GM12865 (cell line): ENCODE results near the gene ADH4.
A peak's percentile ranks its signal among the peaks of the same experiment; 100 is the strongest.
"Not testable (repeated sequence)": the region's sequence is repeated elsewhere in the genome, so short reads cannot be mapped to it uniquely, and the experiment has no call there.

ENCODE experiments used
- DNase-seq: peaks from one replicate; pipeline ENCODE4 v3.0.0; 2010; ENCODE audit warnings: low read depth
- H3K4me3 ChIP-seq: 2 replicates; pipeline ENCODE4 v1.5.1; 2011; ENCODE audit warnings: mild to moderate bottlenecking, low read depth, low read length, control low read depth
- CTCF ChIP-seq: IDR thresholded peaks from 2 replicates; pipeline ENCODE4 v1.5.1; 2011; ENCODE audit warnings: low read length, control low read depth, low read depth, inconsistent platforms; ENCODE audit not compliant: insufficient read depth; ENCODE audit errors: missing control alignments

Gene ADH4

GRCh38 chr4:99099311-99099710 lies 44.8 kb downstream of the ADH4 start:
- TF ChIP-seq CTCF = no peak
- DNase-seq = no peak
- no peak overlapping the region for H3K4me3 ChIP-seq

- H3K4me3 ChIP-seq, DNase-seq: not testable (repeated sequence)
Measured at GRCh38 chr4:99091841-99092240, 52.3 kb downstream of the ADH4 start.

GRCh38 chr4:99091216-99091575 lies 52.9 kb downstream of the ADH4 start:
- no peak for TF ChIP-seq CTCF
- DNase-seq = peak; percentile 11
- no peak overlapping the region for H3K4me3 ChIP-seq

GRCh38 chr4:99090481-99091215 lies 53.4 kb downstream of the ADH4 start:
- no peak overlapping the region for H3K4me3 ChIP-seq
- no peak for DNase-seq
- no peak for TF ChIP-seq CTCF

- DNase-seq = peak; percentile 94
- H3K4me3 ChIP-seq = peak within 1 kb of the TSS; percentile 100
- no peak for TF ChIP-seq CTCF
Measured at GRCh38 chr4:99088481-99089365, 55.4 kb downstream of the ADH4 start, which contains the start of gene ADH5. ADH5 (minus strand) TSS chr4:99088788; CDS start chr4:99088700, 88 bp downstream.

- peak; percentile 44 for DNase-seq
- TF ChIP-seq CTCF = no peak
- H3K4me3 ChIP-seq = peak overlapping the region; percentile 98
Measured at GRCh38 chr4:99088023-99088449, 56.1 kb downstream of the ADH4 start.

- no peak for TF ChIP-seq CTCF
- H3K4me3 ChIP-seq = no peak overlapping the region
- no peak for DNase-seq
Measured at GRCh38 chr4:99084595-99084994, 59.5 kb downstream of the ADH4 start.
